ENCODE data around the gene DCAF5.
A peak's percentile ranks its signal among the peaks of the same experiment; 100 is the strongest.
"Not testable (repeated sequence)": the region's sequence is repeated elsewhere in the genome, so short reads cannot be mapped to it uniquely, and the experiment has no call there.

The DCAF5 gene

DNA sequence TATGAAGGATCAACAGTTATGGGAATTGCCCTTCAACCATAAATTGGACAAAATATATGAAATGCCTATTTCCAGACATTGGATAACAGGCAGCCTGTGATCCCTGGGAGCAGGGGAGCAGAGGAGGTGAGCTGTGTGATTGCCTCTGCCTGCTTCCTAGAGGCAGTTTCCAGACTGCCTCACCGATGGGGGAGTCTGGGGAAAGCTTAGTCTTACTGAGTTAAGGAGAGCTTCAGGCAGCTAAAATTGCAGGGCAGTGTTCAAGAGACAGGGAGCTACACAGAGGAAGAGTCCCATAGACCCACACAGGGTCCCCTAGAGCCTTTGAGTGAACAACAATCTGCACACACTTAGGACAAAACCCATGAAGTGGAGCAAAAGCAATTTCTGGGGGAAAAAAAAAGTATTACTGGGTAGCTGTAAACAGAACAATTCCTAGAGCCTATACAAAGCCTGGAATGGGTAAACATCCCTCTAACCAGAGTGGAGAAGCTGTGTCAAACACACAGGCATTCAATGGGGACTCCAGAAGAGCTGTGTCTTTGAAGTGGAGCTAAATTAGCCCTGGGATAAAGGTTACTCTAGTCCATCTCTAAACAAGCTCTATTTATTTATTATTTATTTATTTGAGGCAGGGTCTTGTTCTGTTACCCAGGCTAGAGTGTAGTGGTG is 125.5 kb downstream of the DCAF5 start:
- H3K4me1 ChIP-seq (ENCODE audit: control insufficient read depth, insufficient read depth, low read length, unreplicated experiment), result no peaks in the 10 kb centered on the region
- no peaks in the 10 kb centered on the region for H3K27me3 ChIP-seq (ENCODE audit: insufficient read depth, low read length)
- no peaks in the 10 kb centered on the region for H3K36me3 ChIP-seq (ENCODE audit: insufficient read depth, low read length)
- no peaks in the 10 kb centered on the region for H3K79me2 ChIP-seq (ENCODE audit: control insufficient read depth, insufficient read depth, low read length, unreplicated experiment)
- no peak overlapping the region for H3K27ac ChIP-seq (ENCODE audit: low read depth, low read length)
- no peak overlapping the region for H2AFZ ChIP-seq (ENCODE audit: low read length, unreplicated experiment)
- no peak overlapping the region for H3K4me3 ChIP-seq (ENCODE audit: low read depth, low read length)

DNA sequence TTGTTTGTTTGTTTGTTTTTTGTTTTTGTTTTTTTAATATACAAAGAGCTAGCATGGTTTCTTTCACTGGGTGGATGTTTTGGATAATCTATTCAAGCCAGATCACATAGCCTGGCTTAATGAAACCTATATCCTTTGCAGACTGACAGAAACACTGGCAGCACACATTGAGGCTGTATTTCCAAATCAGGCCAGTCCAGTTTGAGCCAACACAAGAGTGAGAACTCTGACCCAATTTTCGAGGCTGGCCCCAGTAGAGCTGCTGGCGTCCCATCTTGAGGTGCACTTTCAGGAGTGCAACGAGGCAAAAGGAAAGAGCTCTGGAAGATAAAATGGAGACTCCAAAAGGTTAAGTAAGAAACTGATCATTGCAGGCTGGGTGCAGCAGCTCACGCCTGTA is 129.9 kb downstream of the DCAF5 start:
- Histone ChIP-seq H3K27me3 (ENCODE audit: insufficient read depth, low read length) (no peaks in the 10 kb centered on the region), H3K36me3 (ENCODE audit: insufficient read depth, low read length) (no peaks in the 10 kb centered on the region), H2AFZ (ENCODE audit: low read length, unreplicated experiment) (no peak overlapping the region), H3K4me3 (ENCODE audit: low read depth, low read length) (no peak overlapping the region), H3K27ac (ENCODE audit: low read depth, low read length) (no peak overlapping the region), H3K79me2 (ENCODE audit: control insufficient read depth, insufficient read depth, low read length, unreplicated experiment) (no peaks in the 10 kb centered on the region), H3K4me1 (ENCODE audit: control insufficient read depth, insufficient read depth, low read length, unreplicated experiment) (no peaks in the 10 kb centered on the region)

DNA sequence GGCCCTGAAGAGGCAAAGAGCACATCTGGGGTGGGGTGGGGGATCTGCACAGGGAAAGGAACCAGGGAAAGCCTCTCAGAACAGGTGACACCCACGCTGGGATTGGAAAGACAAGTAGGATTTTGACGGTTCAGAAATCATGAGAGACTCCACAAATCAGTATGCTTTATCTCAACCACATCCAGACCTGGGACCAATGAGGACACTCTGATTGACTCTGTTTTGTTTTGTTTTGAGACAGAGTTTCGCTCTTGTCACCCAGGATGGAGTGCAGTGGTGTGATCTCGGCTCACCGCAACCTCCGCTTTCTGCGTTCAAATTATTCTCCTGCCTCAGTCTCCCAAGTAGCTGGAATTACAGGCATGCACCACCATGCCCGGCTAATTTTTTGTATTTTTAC is 130.8 kb downstream of the DCAF5 start:
- not testable (repeated sequence) for H3K27me3 ChIP-seq (ENCODE audit: insufficient read depth, low read length); H2AFZ ChIP-seq (ENCODE audit: low read length, unreplicated experiment); H3K27ac ChIP-seq (ENCODE audit: low read depth, low read length); H3K36me3 ChIP-seq (ENCODE audit: insufficient read depth, low read length); H3K79me2 ChIP-seq (ENCODE audit: control insufficient read depth, insufficient read depth, low read length, unreplicated experiment); H3K4me1 ChIP-seq (ENCODE audit: control insufficient read depth, insufficient read depth, low read length, unreplicated experiment); H3K4me3 ChIP-seq (ENCODE audit: low read depth, low read length)

DNA sequence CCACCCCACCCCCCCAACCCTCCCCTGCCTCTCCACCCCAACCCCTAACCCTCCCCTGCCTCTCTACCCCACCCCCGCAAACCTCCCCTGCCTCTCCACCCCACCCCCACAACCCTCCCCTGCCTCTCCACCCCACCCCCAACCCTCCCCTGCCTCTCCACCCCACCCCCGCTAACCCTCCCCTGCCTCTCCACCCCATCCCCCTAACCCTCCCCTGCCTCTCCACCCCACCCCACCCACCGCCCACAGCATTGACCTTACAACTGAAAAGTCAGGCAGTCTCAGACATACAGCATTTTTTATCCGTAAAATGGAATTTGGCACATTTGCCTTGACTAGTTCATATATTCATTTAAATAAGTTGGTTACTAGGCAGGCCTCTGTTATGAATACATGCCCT is 135.2 kb downstream of the DCAF5 start:
- Histone ChIP-seq H2AFZ (ENCODE audit: low read length, unreplicated experiment) (no peak overlapping the region), H3K36me3 (ENCODE audit: insufficient read depth, low read length) (no peaks in the 10 kb centered on the region), H3K4me3 (ENCODE audit: low read depth, low read length) (no peak overlapping the region), H3K79me2 (ENCODE audit: control insufficient read depth, insufficient read depth, low read length, unreplicated experiment) (no peaks in the 10 kb centered on the region), H3K27ac (ENCODE audit: low read depth, low read length) (no peak overlapping the region), H3K27me3 (ENCODE audit: insufficient read depth, low read length) (no peaks in the 10 kb centered on the region), H3K4me1 (ENCODE audit: control insufficient read depth, insufficient read depth, low read length, unreplicated experiment) (peaks cover 17% of the 10 kb centered on the region)

DNA sequence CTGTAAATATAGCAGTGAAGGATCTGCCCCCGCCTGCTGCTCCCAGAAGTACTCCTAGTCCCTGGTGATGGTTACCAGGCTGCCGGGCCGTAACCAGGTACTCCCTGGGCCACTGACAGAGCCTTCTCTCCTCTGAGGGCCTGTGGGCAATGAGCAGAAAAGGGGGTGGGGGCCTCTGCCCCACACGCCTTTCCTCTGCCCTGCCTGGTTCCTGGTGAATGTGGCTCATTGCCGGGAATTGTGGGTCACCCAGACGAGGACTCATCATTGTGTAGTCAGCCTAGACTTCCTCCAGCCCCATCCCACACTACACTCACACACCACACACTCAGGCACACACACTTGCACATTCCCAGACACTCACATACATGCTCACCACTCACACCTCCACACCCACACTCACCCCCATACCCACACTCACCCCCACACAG is 138.1 kb downstream of the DCAF5 start:
- Histone ChIP-seq H3K4me1 (ENCODE audit: control insufficient read depth, insufficient read depth, low read length, unreplicated experiment) (peaks cover 33% of the 10 kb centered on the region), H2AFZ (ENCODE audit: low read length, unreplicated experiment) (no peak overlapping the region), H3K36me3 (ENCODE audit: insufficient read depth, low read length) (no peaks in the 10 kb centered on the region), H3K79me2 (ENCODE audit: control insufficient read depth, insufficient read depth, low read length, unreplicated experiment) (no peaks in the 10 kb centered on the region), H3K27me3 (ENCODE audit: insufficient read depth, low read length) (no peaks in the 10 kb centered on the region), H3K4me3 (ENCODE audit: low read depth, low read length) (no peak overlapping the region), H3K27ac (ENCODE audit: low read depth, low read length) (no peak overlapping the region)

DNA sequence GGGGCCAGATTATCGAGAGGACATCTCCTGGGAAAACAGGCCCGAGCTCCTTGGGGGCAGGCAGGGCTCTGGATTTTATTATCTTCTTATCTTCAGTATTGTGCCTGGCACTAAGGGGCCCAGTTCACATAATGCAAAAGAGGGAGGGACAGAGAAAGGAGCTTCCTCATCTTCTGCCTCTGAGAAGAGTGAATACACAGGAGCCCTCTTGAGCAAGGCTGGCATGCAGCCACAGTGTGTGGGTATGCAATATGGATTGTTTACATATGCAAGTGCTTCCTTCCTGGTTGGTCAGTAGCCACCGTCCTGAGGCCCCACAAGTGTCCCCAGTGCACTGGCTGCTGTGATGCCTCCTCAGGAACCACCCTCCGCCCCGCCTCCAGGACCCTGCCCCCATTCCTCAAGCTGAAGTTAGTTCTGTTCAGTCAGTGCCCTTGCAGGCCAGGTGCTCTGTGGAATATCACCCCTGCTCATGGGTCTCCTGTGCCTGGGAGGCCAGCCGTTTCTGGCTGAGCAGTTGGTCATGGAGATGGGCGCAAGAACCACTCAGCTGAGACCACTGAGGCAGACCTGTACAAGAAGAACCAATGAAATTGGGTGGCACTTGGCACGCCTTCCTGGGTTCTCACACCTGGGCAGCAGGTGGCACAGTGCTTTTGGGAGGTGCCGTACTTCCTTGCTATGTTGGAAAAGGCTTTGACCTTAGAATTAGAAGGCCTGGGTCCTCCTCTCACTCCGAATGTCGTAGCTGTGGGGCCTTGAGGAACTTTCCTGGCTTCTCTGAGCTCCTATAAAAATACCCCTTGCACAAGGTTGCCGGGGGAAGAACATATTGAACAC is 138.8 kb downstream of the DCAF5 start:
- no peaks in the 10 kb centered on the region for H3K36me3 ChIP-seq (ENCODE audit: insufficient read depth, low read length)
- no peaks in the 10 kb centered on the region for H3K79me2 ChIP-seq (ENCODE audit: control insufficient read depth, insufficient read depth, low read length, unreplicated experiment)
- H3K27me3 ChIP-seq (ENCODE audit: insufficient read depth, low read length), result no peaks in the 10 kb centered on the region
- H3K4me1 ChIP-seq (ENCODE audit: control insufficient read depth, insufficient read depth, low read length, unreplicated experiment), result peaks cover 33% of the 10 kb centered on the region
- no peak overlapping the region for H2AFZ ChIP-seq (ENCODE audit: low read length, unreplicated experiment)
- no peak overlapping the region for H3K27ac ChIP-seq (ENCODE audit: low read depth, low read length)
- no peak overlapping the region for H3K4me3 ChIP-seq (ENCODE audit: low read depth, low read length)

DNA sequence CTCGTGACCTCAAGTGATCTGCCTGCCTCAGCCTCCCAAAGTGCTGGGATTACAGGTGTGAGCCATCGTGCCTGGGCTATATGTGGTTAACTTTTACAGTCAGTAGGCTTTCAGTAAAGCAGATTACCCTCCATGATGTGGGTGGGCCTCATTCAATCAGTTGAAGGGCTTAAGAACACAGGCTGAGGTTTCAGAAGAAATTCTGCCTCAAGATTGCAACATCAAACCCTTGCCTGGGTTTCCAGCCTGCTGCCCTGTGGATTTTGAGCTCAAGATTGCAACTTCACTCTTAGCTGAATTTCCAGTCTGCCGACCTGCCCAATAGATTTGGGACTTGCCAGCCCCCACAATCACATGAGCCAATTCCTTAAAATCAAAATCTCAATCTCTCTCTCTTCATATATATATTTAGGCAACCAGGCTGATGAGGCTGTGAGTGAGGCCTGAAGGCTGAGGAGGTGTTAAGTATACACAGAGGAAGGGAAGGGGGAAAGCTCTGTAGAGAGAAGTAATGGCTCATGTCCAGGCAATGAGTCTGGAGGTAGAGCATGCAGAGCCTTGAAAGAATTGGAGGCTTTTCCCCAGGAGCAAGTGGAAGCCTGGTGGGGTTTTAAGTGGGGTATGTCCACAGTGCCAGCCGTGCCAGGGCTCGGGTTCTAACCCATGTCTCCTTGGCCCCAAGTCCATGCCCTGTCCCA is 140.5 kb downstream of the DCAF5 start:
- no peak overlapping the region for H3K27ac ChIP-seq (ENCODE audit: low read depth, low read length)
- no peak overlapping the region for H3K4me3 ChIP-seq (ENCODE audit: low read depth, low read length)
- H3K4me1 ChIP-seq (ENCODE audit: control insufficient read depth, insufficient read depth, low read length, unreplicated experiment), result peaks cover 37% of the 10 kb centered on the region
- H3K79me2 ChIP-seq (ENCODE audit: control insufficient read depth, insufficient read depth, low read length, unreplicated experiment), result no peaks in the 10 kb centered on the region
- H3K36me3 ChIP-seq (ENCODE audit: insufficient read depth, low read length), result no peaks in the 10 kb centered on the region
- no peak overlapping the region for H2AFZ ChIP-seq (ENCODE audit: low read length, unreplicated experiment)
- no peaks in the 10 kb centered on the region for H3K27me3 ChIP-seq (ENCODE audit: insufficient read depth, low read length)

DNA sequence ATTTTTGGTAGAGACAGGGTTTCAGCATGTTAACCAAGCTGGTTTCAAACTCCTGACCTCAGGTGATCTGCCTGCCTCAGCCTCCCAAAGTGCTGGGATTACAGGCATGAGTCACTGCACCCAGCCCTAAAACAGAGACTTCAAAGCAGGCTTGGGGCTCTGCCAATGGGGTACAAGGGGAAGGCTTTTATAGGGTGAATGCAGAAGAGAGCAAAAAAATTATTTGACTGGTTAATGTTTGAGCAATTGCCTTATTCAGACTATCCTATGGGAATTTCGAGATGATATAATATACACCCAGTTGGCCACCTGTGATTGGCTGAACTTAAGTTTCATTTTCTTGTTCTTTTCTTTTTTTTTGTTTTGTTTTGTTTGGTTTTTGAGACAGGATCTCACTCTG is 142.3 kb downstream of the DCAF5 start:
- Histone ChIP-seq H3K36me3 (ENCODE audit: insufficient read depth, low read length) (no peaks in the 10 kb centered on the region), H2AFZ (ENCODE audit: low read length, unreplicated experiment) (no peak overlapping the region), H3K27me3 (ENCODE audit: insufficient read depth, low read length) (no peaks in the 10 kb centered on the region), H3K4me1 (ENCODE audit: control insufficient read depth, insufficient read depth, low read length, unreplicated experiment) (peaks cover 44% of the 10 kb centered on the region), H3K79me2 (ENCODE audit: control insufficient read depth, insufficient read depth, low read length, unreplicated experiment) (no peaks in the 10 kb centered on the region), H3K27ac (ENCODE audit: low read depth, low read length) (peak overlapping the region; percentile 19; the same call in 1 of the 2 replicates), H3K4me3 (ENCODE audit: low read depth, low read length) (no peak overlapping the region)

DNA sequence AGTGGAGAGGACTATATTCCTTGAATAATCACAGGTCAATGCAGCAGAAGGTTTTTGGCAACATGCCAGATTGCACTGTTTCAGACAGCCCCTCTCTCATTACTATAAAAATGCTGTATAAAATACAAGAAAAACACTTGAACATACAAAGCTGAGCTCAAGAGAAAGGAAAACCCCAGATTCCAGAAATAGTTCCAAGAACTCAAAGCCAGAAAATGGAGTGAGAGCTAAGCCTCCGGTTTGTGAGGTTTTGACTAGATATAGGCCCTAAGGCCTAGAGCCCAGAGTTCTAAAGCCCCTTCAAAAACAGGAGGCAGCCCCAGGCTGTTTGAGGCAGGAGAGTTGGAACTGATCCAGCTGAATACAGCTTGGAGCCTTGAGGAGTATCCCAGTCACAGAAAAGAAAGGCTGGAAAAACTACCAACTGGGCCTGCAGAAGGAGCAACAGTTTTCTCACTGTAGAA is 144.5 kb downstream of the DCAF5 start:
- Histone ChIP-seq H3K79me2 (ENCODE audit: control insufficient read depth, insufficient read depth, low read length, unreplicated experiment) (no peaks in the 10 kb centered on the region), H3K27me3 (ENCODE audit: insufficient read depth, low read length) (no peaks in the 10 kb centered on the region), H3K27ac (ENCODE audit: low read depth, low read length) (peak overlapping the region; percentile 26; the same call in 1 of the 2 replicates), H3K4me1 (ENCODE audit: control insufficient read depth, insufficient read depth, low read length, unreplicated experiment) (peaks cover 41% of the 10 kb centered on the region), H3K36me3 (ENCODE audit: insufficient read depth, low read length) (no peaks in the 10 kb centered on the region), H2AFZ (ENCODE audit: low read length, unreplicated experiment) (no peak overlapping the region), H3K4me3 (ENCODE audit: low read depth, low read length) (no peak overlapping the region)

DNA sequence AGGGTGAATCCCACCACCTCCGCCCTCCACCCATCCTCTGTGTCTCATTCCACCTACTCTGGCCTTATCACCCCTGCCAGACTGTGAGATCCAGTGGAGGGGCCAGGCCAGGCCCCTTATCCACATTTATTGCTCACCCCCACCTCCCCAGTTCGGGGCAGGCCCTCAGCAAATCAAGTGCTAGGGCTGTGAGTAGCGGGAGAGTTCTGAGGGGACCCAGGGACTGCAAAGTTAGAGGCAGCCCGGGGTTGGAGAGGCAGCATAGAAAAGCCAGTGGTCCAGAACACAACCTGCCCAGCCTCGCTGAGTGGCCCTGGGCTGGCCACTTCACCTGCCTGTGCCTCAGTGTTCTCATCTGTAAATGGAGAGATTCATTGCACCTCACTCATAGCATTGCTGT is 146.6 kb downstream of the DCAF5 start:
- H3K27me3 ChIP-seq (ENCODE audit: insufficient read depth, low read length), result no peaks in the 10 kb centered on the region
- H3K4me3 ChIP-seq (ENCODE audit: low read depth, low read length), result no peak overlapping the region
- H3K36me3 ChIP-seq (ENCODE audit: insufficient read depth, low read length), result no peaks in the 10 kb centered on the region
- no peaks in the 10 kb centered on the region for H3K79me2 ChIP-seq (ENCODE audit: control insufficient read depth, insufficient read depth, low read length, unreplicated experiment)
- H3K4me1 ChIP-seq (ENCODE audit: control insufficient read depth, insufficient read depth, low read length, unreplicated experiment), result peaks cover 35% of the 10 kb centered on the region
- H2AFZ ChIP-seq (ENCODE audit: low read length, unreplicated experiment), result no peak overlapping the region
- H3K27ac ChIP-seq (ENCODE audit: low read depth, low read length), result peak overlapping the region; percentile 53; the same call in 1 of the 2 replicates

Measured in ACC112 (cell line).